OCI-LY7 (cell line): ENCODE results near the gene ANGPT4. TPM values are rescaled to one million over a fixed set of nuclear protein-coding genes. Genes with fewer than 3 reads are reported as not detected.

Source experiments
- BruUV-seq: library from RNA; stranded (reverse); fragments of 400-500 nt; replicated peaks from 2 replicates; lab custom pipeline; 2021; lab: Mats Ljungman, UMichigan
- CTCF ChIA-PET: fragments of 300-600 bp; sonication (Branson Sonifier 250); formaldehyde crosslinking; loops from one replicate; lab custom pipeline; 2022; ENCODE audit warnings: antibody characterized with exemption; ENCODE audit not compliant: unreplicated experiment; lab: Charles Lee
- POLR2A ChIA-PET: fragments of 300-600 bp; sonication (Branson Sonifier 250); formaldehyde crosslinking; loops from one replicate; lab custom pipeline; 2022; ENCODE audit warnings: antibody characterized with exemption; lab: Charles Lee
- DNase-seq: peaks from one replicate; pipeline ENCODE4 v3.0.0-alpha.2; 2015; ENCODE audit warnings: low spot score
- H2AFZ ChIP-seq: fragments of 200-600 bp; sonication (generic), shearing (Covaris generic); 2 replicates; pipeline ENCODE4 v1.6.1; 2014; ENCODE audit warnings: mild to moderate bottlenecking, antibody characterized with exemption, low read length, moderate library complexity
- H3K27ac ChIP-seq: fragments of 200-600 bp; sonication (generic); 2 replicates; pipeline ENCODE4 v1.5.1; 2014; ENCODE audit warnings: mixed run types, low read depth, mild to moderate bottlenecking, moderate library complexity, low read length, inconsistent platforms; ENCODE audit not compliant: poor library complexity, severe bottlenecking
- H3K36me3 ChIP-seq: fragments of 200-600 bp; sonication (generic); 2 replicates; pipeline ENCODE4 v1.6.1; 2014; ENCODE audit warnings: mild to moderate bottlenecking, antibody characterized with exemption, low read length, moderate library complexity, mixed read lengths; ENCODE audit not compliant: insufficient read depth
- H3K4me1 ChIP-seq: fragments of 200-600 bp; sonication (generic); 2 replicates; pipeline ENCODE4 v1.5.1; 2014; ENCODE audit warnings: mild to moderate bottlenecking, low read length; ENCODE audit not compliant: insufficient read depth, poor library complexity, severe bottlenecking
- H3K4me2 ChIP-seq: fragments of 200-600 bp; sonication (generic); 2 replicates; pipeline ENCODE4 v1.6.1; 2014; ENCODE audit warnings: mild to moderate bottlenecking, low read length
- H3K4me3 ChIP-seq: fragments of 200-600 bp; sonication (generic); 2 replicates; pipeline ENCODE4 v1.5.1; 2014; ENCODE audit warnings: mild to moderate bottlenecking, low read depth, low read length; ENCODE audit not compliant: poor library complexity, severe bottlenecking
- H3K79me2 ChIP-seq: fragments of 200-600 bp; sonication (generic); 2 replicates; pipeline ENCODE4 v1.6.1; 2016; ENCODE audit warnings: low read depth, mild to moderate bottlenecking, low read length, moderate library complexity, mixed read lengths; ENCODE audit not compliant: insufficient read depth
- H3K9me2 ChIP-seq: fragments of 200-600 bp; sonication (generic); 2 replicates; pipeline ENCODE4 v1.6.1; 2016; ENCODE audit warnings: mild to moderate bottlenecking, low read length, mixed read lengths; ENCODE audit not compliant: insufficient read depth
- H3K9me3 ChIP-seq: fragments of 200-600 bp; sonication (generic); 2 replicates; pipeline ENCODE4 v1.6.1; 2014; ENCODE audit warnings: mild to moderate bottlenecking, mixed run types, low read length, mixed read lengths
- H4K20me1 ChIP-seq: fragments of 200-600 bp; sonication (generic); 2 replicates; pipeline ENCODE4 v1.6.1; 2014; ENCODE audit warnings: mild to moderate bottlenecking, antibody characterized with exemption, low read length, moderate library complexity, mixed read lengths; ENCODE audit not compliant: insufficient read depth
- CTCF ChIP-seq: fragments of 200-600 bp; sonication (generic); conservative IDR thresholded peaks from 2 replicates; pipeline ENCODE4 v1.5.1; 2014; ENCODE audit warnings: mild to moderate bottlenecking, antibody characterized with exemption, low read length, moderate library complexity, mixed read lengths
- EZH2phosphoT487 ChIP-seq: fragments of 200-600 bp; sonication (generic); IDR thresholded peaks from 2 replicates; pipeline ENCODE4 v1.6.1; 2018; ENCODE audit warnings: low read depth, borderline replicate concordance, mild to moderate bottlenecking, mixed run types, antibody characterized with exemption, low read length, moderate library complexity, mixed read lengths
- intact Hi-C: fragments of 100-400 bp; cut with micrococcal nuclease; formaldehyde crosslinking; loops from one replicate; pipeline ENCODE4 v1.10.0; 2022; ENCODE audit not compliant: unreplicated experiment
- total RNA-seq, 2 experiments: library from RNA; depleted of rRNA in 1 of 2; stranded (reverse); fragments of >200 nt in 1 of 2; shearing (Covaris generic) in 1 of 2; gene quantifications; 2 replicates each; pipeline ENCODE4 v1.2.3, GENCODE V29; 2014 to 2022

The ANGPT4 gene
- total RNA-seq, 2 experiments from 2014 or later, result not detected

GRCh38 chr20:922781-923180 is 6.6 kb upstream of the ANGPT4 start:
- H2AFZ ChIP-seq, result no peak overlapping the region
- no peaks in the 10 kb centered on the region for H4K20me1 ChIP-seq
- H3K27ac ChIP-seq, result no peak overlapping the region
- ChIA-PET POLR2A (interaction anchor here (0.6 kb wide), 1 partner anchor 783 kb away, joined by 3 read pairs; no protein-coding TSS in a partner anchor), CTCF (no interaction called here)
- no peaks in the 10 kb centered on the region for H3K36me3 ChIP-seq
- H3K4me3 ChIP-seq, result no peak overlapping the region
- DNase-seq, result no peak
- no peaks in the 10 kb centered on the region for H3K9me2 ChIP-seq
- TF ChIP-seq CTCF (no peak), EZH2phosphoT487 (no peak)
- no peaks in the 10 kb centered on the region for H3K79me2 ChIP-seq
- BruUV-seq, result no TSS peak
- intact Hi-C loops, result no loop called here
- no peaks in the 10 kb centered on the region for H3K9me3 ChIP-seq
- no peaks in the 10 kb centered on the region for H3K4me1 ChIP-seq
- H3K4me2 ChIP-seq, result no peak overlapping the region

DNA sequence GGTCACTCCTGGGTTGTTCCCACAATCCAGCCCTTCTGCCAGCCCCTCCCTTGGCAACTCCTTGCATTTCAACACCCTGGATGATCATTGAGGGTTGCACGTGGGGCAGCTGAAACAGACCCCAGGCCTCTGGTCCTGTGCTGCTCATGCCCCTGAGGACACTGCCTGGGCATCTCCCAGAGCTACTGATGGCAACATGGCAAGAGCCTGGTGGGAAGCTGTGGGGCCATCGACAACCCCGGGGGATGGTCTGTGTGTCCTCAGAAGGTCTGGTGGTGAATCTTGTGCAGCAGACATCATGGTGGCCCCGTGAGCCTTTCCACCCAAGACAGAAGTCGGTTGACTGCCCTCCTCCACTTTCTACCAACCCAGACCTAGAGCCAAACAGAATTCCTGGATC is 4.9 kb upstream of the ANGPT4 start:
- Histone ChIP-seq H4K20me1 (no peaks in the 10 kb centered on the region), H3K79me2 (no peaks in the 10 kb centered on the region), H3K4me2 (no peak overlapping the region), H3K4me3 (no peak overlapping the region), H3K4me1 (no peaks in the 10 kb centered on the region), H3K9me2 (no peaks in the 10 kb centered on the region), H2AFZ (no peak overlapping the region), H3K36me3 (no peaks in the 10 kb centered on the region), H3K27ac (no peak overlapping the region), H3K9me3 (no peaks in the 10 kb centered on the region)
- intact Hi-C loops, result no loop called here
- CTCF ChIA-PET, result no interaction called here
- DNase-seq, result no peak
- POLR2A ChIA-PET, result no interaction called here
- BruUV-seq, result no TSS peak
- TF ChIP-seq CTCF (no peak), EZH2phosphoT487 (no peak)

DNA sequence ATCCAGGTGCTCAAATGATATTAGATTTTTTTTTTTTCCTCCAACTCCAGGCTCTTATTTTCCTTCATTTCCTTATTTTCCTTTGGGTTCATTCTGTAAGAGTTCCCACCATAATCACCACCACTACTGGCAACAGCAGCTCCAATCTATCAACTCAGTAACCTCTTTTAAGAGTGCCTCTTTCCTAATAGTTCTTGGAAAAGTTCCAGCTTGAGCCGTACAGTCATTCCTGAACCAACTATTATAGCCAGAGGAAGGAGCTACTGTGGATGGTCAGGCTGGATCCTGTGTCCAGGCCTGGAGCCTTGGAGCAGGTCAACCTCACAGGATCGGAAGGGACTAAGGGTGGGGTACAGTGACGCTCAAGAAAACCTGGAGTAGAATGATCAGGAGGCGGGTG is 4.2 kb upstream of the ANGPT4 start:
- H3K36me3 ChIP-seq, result no peaks in the 10 kb centered on the region
- no peaks in the 10 kb centered on the region for H3K9me3 ChIP-seq
- no peaks in the 10 kb centered on the region for H4K20me1 ChIP-seq
- DNase-seq, result no peak
- H3K4me1 ChIP-seq, result no peaks in the 10 kb centered on the region
- no TSS peak for BruUV-seq
- no peaks in the 10 kb centered on the region for H3K9me2 ChIP-seq
- H3K79me2 ChIP-seq, result no peaks in the 10 kb centered on the region
- H3K4me2 ChIP-seq, result no peak overlapping the region
- H2AFZ ChIP-seq, result no peak overlapping the region
- H3K27ac ChIP-seq, result no peak overlapping the region
- intact Hi-C loops, result no loop called here
- ChIA-PET POLR2A (no interaction called here), CTCF (no interaction called here)
- H3K4me3 ChIP-seq, result no peak overlapping the region
- TF ChIP-seq EZH2phosphoT487, result no peak
- TF ChIP-seq CTCF, result no peak
